ENCODE data around the gene TSHR. TPM values are rescaled to one million over a fixed set of nuclear protein-coding genes. Genes with fewer than 3 reads are reported as not detected.

Gene TSHR
- total and polyA plus RNA-seq, 9 donors, result 0.15 to 0.41 (median 0.23) TPM; not detected in 6

DNA sequence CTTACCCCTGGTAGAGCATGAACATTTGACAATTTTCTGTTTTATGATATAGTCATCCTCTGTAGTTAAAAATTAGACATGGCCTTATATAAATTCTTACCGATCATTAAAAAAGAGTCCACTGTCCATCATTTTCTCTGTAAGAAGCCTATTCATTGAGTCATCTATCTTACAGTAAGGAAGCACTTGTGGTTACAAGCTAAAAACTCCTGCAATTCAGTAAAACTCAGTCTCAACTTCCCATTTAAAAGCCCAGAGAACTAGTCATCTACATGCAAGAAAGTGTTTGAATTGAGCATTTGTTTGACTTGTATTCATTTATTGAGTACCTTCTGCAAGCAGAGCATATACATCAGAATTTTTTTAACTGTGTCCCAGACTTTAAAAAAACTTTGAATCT, 202.0 kb downstream of the TSHR start:
- 87 to 95% (median 94%) methylated on average over 1 of the region's 1 CpG for WGBS, 3 donors
- Histone ChIP-seq H3K4me1 (ENCODE audit: insufficient read depth) (no peaks in the 10 kb centered on the region), H3K36me3 (no peaks in the 10 kb centered on the region), H3K27ac (no peak overlapping the region), H3K9me3 (no peaks in the 10 kb centered on the region), H3K27me3 (no peaks in the 10 kb centered on the region), H3K4me3 (no peak overlapping the region)
- DNase-seq, result no peak
- TF ChIP-seq POLR2A (IDR thresholded peaks at IDR 0.05) (no peak), EP300 (IDR thresholded peaks at IDR 0.05) (no peak)
- TF ChIP-seq, protein P1, sequence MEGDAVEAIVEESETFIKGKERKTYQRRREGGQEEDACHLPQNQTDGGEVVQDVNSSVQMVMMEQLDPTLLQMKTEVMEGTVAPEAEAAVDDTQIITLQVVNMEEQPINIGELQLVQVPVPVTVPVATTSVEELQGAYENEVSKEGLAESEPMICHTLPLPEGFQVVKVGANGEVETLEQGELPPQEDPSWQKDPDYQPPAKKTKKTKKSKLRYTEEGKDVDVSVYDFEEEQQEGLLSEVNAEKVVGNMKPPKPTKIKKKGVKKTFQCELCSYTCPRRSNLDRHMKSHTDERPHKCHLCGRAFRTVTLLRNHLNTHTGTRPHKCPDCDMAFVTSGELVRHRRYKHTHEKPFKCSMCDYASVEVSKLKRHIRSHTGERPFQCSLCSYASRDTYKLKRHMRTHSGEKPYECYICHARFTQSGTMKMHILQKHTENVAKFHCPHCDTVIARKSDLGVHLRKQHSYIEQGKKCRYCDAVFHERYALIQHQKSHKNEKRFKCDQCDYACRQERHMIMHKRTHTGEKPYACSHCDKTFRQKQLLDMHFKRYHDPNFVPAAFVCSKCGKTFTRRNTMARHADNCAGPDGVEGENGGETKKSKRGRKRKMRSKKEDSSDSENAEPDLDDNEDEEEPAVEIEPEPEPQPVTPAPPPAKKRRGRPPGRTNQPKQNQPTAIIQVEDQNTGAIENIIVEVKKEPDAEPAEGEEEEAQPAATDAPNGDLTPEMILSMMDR (IDR thresholded peaks at IDR 0.05), result no peak
- intact Hi-C loops (cut with DNase I), result no loop called here

DNA sequence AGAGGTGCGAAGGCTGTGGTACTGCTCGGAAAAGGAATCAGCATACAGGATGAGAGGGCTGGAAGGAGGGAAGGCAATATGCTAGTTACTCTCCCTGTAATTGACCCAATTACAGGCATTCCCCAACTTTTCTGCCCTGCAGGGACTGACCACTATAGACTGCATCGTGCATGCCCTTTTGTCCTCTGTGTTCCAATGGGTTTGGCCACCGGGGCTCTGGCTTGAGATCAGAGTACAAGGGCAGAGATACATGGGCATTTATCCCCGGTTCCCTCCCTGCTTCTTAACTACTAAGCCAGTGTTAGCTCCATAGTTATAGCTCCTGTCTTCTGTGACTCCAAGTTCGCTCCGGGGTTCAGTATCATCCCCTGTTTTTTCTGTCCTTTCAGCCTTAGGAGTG, 205.7 kb downstream of the TSHR start:
- H3K27me3 ChIP-seq, result no peaks in the 10 kb centered on the region
- intact Hi-C loops (cut with DNase I), result loop anchor here in 1 of 4 donors (10.0 kb wide), 1 partner anchor 206 kb away; the partner anchor contains the start of gene TSHR
- TF ChIP-seq POLR2A (IDR thresholded peaks at IDR 0.05) (no peak), EP300 (IDR thresholded peaks at IDR 0.05) (no peak)
- TF ChIP-seq, protein P1 (IDR thresholded peaks at IDR 0.05), result no peak
- DNase-seq, result no peak
- 83 to 87% (median 84%) methylated on average over 7 of the region's 7 CpGs for WGBS, 3 donors
- no peaks in the 10 kb centered on the region for H3K4me1 ChIP-seq (ENCODE audit: insufficient read depth)
- no peak overlapping the region for H3K4me3 ChIP-seq
- no peak overlapping the region for H3K27ac ChIP-seq
- no peaks in the 10 kb centered on the region for H3K9me3 ChIP-seq
- H3K36me3 ChIP-seq, result no peaks in the 10 kb centered on the region

DNA sequence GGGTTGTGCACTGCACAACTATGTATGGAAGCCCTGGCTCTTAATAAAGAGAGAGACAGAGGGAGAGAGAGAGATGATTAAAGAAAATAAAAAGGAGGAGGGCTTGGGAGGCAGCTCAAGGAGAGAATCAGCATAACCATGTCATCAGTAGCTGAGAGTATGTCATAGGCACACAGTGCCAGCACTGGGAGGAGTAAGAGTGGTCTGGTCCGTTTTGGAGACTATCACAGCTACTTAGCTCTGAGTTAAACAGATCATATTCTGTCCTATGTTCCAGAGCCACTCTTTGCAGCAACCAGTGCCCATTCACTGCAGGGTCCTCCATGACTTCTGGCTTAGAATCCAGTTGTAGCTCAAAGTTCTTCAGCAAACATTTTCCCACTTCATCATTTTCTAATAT, 206.3 kb downstream of the TSHR start:
- H3K27me3 ChIP-seq, result no peaks in the 10 kb centered on the region
- TF ChIP-seq, protein P1 (IDR thresholded peaks at IDR 0.05), result no peak
- no peak for TF ChIP-seq EP300 (IDR thresholded peaks at IDR 0.05)
- no peak for TF ChIP-seq POLR2A (IDR thresholded peaks at IDR 0.05)
- WGBS, 3 donors, result 30 to 43% (median 37%) methylated on average over 1 of the region's 1 CpG
- intact Hi-C loops (cut with DNase I), result loop anchor here in 1 of 4 donors (10.0 kb wide), 1 partner anchor 207 kb away; the partner anchor contains the start of gene TSHR
- H3K27ac ChIP-seq, result no peak overlapping the region
- H3K4me1 ChIP-seq (ENCODE audit: insufficient read depth), result no peaks in the 10 kb centered on the region
- DNase-seq, result no peak
- H3K4me3 ChIP-seq, result no peak overlapping the region
- H3K9me3 ChIP-seq, result no peaks in the 10 kb centered on the region
- no peaks in the 10 kb centered on the region for H3K36me3 ChIP-seq

DNA sequence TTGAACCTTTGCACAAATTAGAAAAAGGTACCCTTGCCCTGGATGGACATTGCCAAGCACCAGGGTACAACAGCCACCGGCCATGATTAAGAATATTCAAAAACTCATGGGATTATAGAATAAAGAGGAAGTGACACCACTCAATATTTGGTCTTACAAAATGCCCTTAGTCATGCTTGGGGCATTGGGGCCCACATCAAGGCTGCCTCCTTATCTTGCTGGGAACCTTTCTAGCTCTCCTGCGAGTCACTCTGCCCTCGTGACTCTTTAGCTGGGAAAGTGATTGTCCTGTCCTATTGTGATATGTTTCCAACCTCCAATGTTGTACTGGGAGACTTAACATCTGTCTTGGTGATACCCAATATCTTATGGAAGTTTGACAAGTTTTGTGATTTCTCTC, 207.5 kb downstream of the TSHR start:
- DNase-seq, result no peak
- Histone ChIP-seq H3K4me1 (ENCODE audit: insufficient read depth) (no peaks in the 10 kb centered on the region), H3K9me3 (no peaks in the 10 kb centered on the region), H3K27me3 (no peaks in the 10 kb centered on the region), H3K36me3 (no peaks in the 10 kb centered on the region), H3K27ac (no peak overlapping the region), H3K4me3 (no peak overlapping the region)
- WGBS, 3 donors, result 87 to 94% (median 90%) methylated on average over 3 of the region's 3 CpGs
- no peak for TF ChIP-seq EP300 (IDR thresholded peaks at IDR 0.05)
- TF ChIP-seq, protein P1 (IDR thresholded peaks at IDR 0.05), result no peak
- TF ChIP-seq POLR2A (IDR thresholded peaks at IDR 0.05), result no peak
- intact Hi-C loops (cut with DNase I), result loop anchor here in 1 of 4 donors (10.0 kb wide), 1 partner anchor 208 kb away; the partner anchor contains the start of gene TSHR
